Dermis microvascular lymphatic vessel endothelial cell (primary cell): Measurements from ENCODE around the gene CCDC63. TPM values are rescaled to one million over a fixed set of nuclear protein-coding genes. Genes with fewer than 3 reads are reported as not detected.

Source experiments
- total RNA-seq: library from RNA; depleted of rRNA; stranded (reverse); fragments of >200 nt; gene quantifications from 2 replicates; pipeline ENCODE4 v1.2.1, GENCODE V29; 2014

CCDC63 gene
- total RNA-seq, 1 donor from 2014 or later = not detected

Other genes with a start within 250 kb of the CCDC63 start
- gene TCTN1, start 232.9 kb upstream of the CCDC63 start, total RNA-seq = 7.6 and 11.0 TPM in 2 replicates
- 2.6 and 3.9 TPM in 2 replicates for gene HVCN1, start 157.9 kb upstream of the CCDC63 start, total RNA-seq
- 86.0 and 112 TPM in 2 replicates for gene PPP1CC, start 104.1 kb upstream of the CCDC63 start, total RNA-seq
- gene MYL2, start 73.6 kb downstream of the CCDC63 start, total RNA-seq = 0.26 TPM in 1 of 2 replicates, not detected in the other
- not detected in 2 replicates for gene CUX2, start 187.2 kb downstream of the CCDC63 start, total RNA-seq